GM21528 (cell line): Measurements from ENCODE around the gene GAB2.
"Not testable (repeated sequence)": the region's sequence is repeated elsewhere in the genome, so short reads cannot be mapped to it uniquely, and the experiment has no call there.

ENCODE experiments used
- ATAC-seq: cut with Tn5 transposase; IDR thresholded peaks from one replicate; pipeline ENCODE4 v1.9.1; 2021; ENCODE audit warnings: mild to moderate bottlenecking, moderate library complexity; ENCODE audit not compliant: unreplicated experiment, low FRiP score

The GAB2 gene

GRCh38 chr11:78325274-78325781 is 92.3 kb downstream of the GAB2 start:
- ATAC-seq = no peak

- no peak for ATAC-seq
Measured at GRCh38 chr11:78323363-78323762, 94.3 kb downstream of the GAB2 start.

DNA sequence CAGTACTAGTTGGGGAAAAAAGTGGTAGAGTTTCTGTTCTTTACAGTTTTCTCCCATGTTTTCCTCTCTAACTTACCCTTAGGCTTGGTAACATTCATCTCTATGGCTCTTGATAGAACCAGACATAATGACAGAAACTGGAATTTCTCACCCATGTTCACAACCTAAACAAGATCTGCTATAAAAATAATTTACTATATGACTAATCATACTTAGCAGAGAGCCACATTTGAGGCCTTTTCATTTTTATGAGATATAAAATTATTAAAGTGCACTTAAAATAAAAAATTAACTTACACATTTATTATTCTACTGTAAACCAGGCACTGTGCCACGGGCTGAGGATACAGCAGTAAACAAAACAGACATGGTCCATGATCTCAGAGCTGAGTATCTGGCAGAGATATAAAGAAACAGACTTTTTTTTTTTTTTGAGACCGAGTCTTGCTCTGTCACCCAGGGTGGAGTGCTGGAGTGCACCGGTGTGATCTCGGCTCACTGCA is 98.1 kb downstream of the GAB2 start:
- no peak for ATAC-seq

DNA sequence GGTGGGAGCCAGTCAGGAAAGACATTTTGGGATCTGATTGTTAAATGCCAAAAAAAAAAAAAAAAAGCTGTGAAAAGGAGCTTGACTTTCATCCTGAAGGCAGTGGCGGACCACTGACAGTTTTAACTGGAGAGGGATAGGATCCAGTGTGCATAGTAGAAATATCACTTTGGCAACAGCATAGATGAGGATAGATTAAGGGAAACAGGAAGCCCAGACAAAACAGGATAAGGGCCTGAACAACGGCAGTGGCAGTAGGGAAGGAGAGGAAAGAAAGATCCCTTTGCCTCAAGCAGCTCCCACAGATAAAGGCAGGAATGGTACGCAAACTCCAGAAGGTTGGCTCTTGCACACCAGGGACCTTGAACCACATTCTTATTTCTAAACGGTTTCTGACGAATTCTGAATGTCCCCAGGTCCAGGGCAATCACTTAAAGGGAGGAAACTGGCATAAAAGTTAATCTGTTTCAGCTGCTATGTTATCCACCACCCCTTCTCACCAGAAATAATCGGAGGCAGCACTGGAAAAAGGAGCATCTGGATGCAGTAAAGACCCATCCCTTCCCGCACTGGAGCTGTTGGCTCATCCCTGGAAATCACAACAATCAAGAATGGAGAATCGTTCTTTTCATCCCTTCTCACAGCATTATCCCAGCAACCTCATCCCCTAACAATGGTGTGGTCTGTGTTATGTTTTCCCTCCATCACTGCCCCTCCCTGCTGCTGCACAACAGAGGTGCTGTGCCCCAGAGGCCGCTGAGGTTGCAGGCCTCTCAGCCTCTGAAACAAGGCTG is 99.1 kb downstream of the GAB2 start:
- ATAC-seq = no peak

DNA sequence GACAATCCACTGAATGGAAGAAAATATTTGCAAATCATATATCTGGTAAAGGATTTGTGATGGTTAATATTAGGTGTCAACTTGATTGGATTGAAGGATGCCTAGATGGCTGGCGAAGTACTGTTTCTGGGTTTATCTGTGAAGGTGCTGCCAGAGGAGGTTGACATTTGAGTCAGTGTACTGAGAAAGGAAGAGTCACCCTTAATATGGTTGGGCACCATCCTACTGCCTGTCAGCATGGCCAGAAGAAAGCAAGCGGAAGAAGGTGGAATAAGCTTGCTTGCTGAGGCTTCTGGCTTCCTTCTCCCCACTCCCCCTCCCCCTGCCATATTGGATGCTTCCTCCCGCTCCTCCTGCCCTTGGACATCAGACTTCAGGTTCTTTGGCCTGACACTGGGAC is 101.9 kb downstream of the GAB2 start:
- no peak for ATAC-seq

GRCh38 chr11:78314762-78315161 is 102.9 kb downstream of the GAB2 start:
- ATAC-seq = no peak

DNA sequence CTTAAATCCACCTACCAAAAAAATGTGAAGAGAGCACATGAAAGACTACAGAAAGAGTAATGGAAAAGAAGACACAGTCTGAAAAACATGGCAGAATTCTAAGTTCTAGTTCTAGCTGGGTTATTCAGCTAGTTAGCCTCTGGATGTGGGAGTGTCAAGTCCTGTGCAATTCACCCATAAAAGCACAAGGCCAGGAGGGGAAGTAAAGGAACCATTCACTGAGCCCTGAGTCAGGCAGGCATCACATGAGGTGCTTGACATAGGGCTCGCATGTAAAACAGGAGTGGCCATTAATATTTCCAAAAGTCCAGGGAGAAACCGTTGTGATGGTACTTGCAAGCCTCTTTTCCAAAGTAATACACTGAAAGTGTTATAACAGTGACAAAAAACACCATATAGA is 103.7 kb downstream of the GAB2 start:
- no peak for ATAC-seq

DNA sequence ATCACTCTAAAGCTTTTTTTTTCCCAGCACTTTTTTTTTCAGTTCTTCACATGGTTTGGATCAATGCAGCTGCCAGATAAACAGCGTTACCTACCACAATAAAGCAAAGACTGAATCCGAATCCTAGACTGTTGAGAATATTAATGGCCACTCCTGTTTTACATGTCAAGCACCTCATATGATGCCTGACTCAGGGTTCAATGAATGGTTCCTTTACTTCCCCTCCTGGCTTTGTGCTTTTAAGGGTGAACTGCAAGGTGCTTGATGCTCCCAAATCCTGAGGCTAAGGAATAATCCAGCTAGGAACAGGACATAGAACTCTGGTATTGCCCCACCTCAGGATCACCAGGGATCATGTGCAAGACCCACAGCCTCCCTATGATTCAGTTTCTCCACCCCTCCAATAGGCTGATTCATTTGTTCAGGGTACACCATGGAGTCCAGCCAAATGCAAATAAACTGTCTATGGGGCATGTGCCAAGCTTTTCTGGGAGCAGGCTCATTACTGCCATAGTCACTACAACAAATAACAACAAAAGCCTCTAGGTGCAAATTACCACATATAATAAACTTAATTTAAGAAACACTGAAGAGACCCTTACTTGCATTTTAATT is 104.3 kb downstream of the GAB2 start:
- ATAC-seq = no peak

DNA sequence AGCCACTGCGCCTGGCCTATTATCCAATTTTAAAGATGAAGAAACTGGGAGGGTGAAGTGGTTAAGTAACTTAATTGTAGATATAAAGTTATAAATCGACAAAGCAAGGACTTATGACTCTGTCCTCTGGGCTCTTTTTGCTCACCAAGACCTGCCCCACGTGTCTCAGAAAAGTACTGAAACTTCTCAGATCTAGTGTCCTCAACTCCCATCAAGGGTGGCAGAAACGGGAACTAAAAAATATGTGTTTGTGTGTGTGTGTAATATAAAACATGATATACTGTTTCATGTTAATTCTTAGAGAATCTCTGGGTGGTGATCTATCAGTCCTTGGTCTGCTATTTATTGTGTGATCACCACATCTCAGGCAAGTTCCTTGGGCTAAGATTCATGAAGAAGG is 104.9 kb downstream of the GAB2 start:
- ATAC-seq = no peak

DNA sequence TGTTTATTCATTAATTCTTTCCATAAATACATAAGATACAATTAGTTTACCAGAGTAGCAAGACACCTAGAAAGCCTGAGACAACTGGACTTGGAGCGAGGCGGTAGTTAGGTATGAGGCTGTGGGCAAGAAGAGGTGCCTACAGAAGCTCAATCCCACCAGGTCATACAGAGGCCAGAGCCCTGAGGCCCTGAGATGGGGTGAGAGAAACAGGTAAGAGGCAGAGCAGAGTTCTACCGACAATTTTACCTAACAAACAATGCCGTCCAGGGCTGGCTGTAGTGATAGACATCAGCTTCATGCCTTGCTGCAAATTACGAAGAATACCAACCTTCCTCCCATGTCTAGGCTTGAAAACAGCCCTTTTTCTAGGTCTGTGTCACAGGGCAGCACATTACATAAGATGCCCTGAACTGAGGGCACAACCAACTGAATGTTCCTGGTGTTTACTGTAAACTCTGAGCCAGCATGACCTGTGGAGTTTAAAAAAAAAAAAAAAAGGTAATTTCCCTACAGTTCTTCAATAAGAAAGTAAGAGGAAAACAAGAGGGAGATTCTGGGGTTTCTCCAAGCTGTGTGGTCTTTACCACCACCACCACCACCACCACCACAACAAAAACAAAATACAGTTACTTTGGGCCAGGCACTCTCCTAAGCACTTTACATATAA is 105.8 kb downstream of the GAB2 start:
- ATAC-seq = no peak

DNA sequence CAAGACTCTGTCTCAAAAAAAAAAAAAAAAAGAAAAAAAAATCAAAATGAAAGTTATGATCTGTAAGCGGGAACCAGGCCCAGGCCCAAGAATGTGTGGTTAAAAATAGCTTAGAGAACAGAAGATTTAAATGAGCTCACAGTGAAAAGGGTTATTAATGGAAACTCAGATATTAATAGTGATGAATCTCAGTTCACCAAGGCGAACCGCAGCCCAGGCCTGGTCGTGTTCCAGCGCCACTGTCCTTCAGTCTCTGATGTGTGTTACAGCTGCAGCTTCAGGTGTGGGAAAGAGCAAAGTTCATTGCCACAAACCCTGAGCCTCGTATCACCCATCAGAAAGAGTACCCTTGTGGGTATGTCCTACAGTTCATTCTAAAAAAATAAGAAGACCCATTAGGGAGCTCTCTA is 107.1 kb downstream of the GAB2 start:
- ATAC-seq = peak; percentile 86

DNA sequence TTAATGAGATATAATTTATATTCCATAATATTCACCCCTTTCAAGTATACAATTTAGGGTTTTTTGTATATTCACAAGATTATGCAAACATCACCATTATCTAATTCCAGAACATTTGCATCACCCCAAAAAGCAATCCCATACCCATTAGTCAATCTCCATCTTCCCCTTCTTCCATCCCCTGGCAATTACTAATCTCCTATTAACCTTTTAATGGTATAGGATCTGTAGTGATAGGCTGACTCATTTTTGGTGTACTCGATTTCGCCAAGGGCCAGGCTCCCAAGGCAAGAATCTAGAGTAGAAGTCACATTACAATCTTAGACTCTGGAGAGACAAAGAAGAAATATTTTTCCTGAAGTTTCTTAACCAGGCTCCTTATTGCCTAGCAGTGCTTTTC is 113.4 kb downstream of the GAB2 start:
- ATAC-seq = no peak

GRCh38 chr11:78300108-78300839 is 117.3 kb downstream of the GAB2 start:
- ATAC-seq = no peak

DNA sequence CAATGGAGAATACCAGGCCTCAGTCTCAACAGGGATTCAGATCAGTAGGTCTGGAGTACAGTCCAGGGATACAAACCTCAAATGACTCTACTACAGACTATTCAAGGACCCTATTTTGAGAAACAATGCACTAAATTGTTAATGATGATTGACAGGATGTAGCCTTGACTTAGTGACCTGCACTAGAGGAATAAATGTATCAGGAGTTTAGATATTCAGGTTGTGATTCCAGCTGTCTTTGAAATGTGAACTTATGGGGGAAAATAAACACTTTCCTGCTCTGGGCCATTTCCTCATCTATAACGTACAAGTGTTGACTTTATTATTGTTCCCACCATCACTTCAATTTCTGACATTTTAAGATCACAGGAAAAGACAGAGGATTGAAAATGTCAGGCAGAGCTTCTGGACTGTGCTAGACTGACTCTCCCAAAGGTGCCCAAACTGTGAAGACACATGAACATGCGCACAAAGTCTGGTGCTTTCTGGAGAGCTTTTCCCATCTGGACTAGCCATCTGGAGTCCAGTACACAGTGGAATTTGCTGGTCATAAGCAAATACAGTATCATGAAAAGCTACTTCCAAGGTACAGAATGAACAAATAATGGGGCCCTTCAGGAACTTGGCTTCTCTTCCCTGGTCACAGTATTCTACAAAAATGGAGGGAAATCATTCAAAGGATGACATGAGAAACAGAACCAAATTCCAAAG is 118.5 kb downstream of the GAB2 start:
- ATAC-seq = no peak

- ATAC-seq = no peak
Measured at GRCh38 chr11:78298291-78298771, 119.3 kb downstream of the GAB2 start.

GRCh38 chr11:78295991-78296930 is 121.4 kb downstream of the GAB2 start:
- no peak for ATAC-seq

DNA sequence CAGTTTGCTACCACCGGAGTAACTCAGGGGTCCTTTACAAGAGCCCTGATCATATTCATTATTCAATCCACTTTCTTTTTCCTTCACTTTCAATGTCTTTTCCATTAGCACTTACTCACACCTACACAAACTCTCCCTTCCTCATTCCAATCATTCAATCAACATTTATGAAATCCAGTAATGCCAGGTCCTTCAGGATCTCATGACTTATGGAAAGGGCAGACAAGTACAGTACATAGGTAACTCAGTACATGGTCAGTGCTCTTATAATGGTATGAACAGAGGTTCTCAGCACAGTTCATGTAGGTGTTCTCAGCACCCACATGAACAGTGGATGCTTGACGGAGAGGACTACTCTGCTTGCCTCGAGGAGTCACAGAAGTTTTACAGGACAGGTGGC is 122.3 kb downstream of the GAB2 start:
- ATAC-seq = no peak

- ATAC-seq = not testable (repeated sequence)
Measured at GRCh38 chr11:78294100-78294499, 123.5 kb downstream of the GAB2 start.

DNA sequence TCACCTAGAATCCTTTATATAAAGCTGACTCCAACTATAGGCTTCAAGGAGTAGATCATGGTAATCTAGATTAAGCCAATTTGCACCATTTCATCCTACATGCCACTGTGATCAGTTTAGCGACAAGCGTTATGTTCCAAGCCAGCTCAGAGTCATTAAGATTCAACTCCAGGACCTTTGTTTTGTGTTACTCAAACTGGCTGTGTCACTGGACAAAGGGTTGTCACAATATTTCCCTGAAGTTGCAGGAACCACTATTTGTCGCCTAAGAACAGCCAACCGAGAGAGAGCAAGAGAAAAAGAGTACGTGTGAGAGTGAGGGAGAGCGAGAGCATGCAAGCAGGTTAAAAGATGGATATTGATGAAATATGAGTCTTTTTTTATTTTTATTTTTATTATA is 124.1 kb downstream of the GAB2 start:
- no peak for ATAC-seq
